ENCODE results near the gene KRTAP4-4.
"Not testable (repeated sequence)": the region's sequence is repeated elsewhere in the genome, so short reads cannot be mapped to it uniquely, and the experiment has no call there.

The KRTAP4-4 gene

DNA sequence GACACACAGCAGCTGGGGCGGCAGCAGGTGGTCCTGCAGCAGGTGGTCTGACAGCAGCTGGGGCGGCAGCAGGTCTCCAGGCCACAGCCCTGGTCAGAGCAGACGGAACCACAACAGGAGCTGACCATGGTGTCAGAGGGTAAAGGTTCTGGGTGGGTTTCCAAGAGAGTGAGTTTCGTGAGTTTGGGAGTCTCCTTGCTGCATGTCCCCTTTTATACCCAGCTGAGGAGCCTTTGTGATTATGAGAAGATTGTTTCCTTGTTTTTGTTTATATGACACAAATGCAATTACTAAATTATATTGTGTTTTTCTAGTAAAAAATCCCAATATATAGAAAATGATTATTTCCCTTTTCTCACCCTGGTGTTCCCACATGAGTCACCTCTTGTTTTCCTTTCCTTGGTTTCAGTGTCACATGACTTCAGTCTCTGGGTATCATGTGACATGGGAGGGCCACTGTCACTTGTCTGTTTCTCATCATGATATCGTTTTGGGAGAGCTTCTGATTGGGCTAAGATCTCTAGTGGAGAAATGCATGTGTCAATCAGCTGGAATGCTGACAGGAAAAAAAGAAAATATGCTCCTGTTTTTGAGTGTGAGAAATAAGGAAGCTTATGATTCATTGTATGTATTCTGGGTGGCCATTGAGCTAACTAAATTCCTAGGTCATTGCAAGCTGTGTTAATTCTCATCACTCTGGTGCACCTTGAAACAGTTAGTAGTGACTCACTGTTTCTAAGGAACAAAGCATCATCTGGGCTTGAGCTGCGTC, 20.0 kb downstream of the KRTAP4-4 start, which contains the start of gene KRTAP4-6:
Gene KRTAP4-6, minus strand, starts transcription at position 185 of the 772 bp plus-strand sequence. Its CDS starts 57 bp downstream, at position 128.
- Histone ChIP-seq H3K27ac (ENCODE audit: extremely low read depth, low read depth, low read length) (no peak within 1 kb of the TSS), H3K36me3 (ENCODE audit: control insufficient read depth in 2 of 2, insufficient read depth in 1 of 2, low read length in 2 of 2) (no peaks in the 10 kb centered on the region), H3K4me1 (ENCODE audit: control insufficient read depth, insufficient read depth, low read length) (no peaks in the 10 kb centered on the region), H3K4me3 (ENCODE audit: low read depth, low read length) (no peak within 1 kb of the TSS), H3K9me3 (ENCODE audit: control insufficient read depth, insufficient read depth, low read depth, low read length) (no peaks in the 10 kb centered on the region)
- ChIA-PET POLR2A (no interaction called here), CTCF (interaction anchor here (1.0 kb wide), 1 partner anchor 182 kb away, joined by 4 read pairs; no protein-coding TSS in a partner anchor)
- TF ChIP-seq ZNF548 (tag by site-specific recombination; IDR thresholded peaks at IDR 0.05) (no peak), SCRT2 (tag by site-specific recombination; IDR thresholded peaks at IDR 0.05) (peak; percentile 59; the same call in 1 of the 2 replicates)

DNA sequence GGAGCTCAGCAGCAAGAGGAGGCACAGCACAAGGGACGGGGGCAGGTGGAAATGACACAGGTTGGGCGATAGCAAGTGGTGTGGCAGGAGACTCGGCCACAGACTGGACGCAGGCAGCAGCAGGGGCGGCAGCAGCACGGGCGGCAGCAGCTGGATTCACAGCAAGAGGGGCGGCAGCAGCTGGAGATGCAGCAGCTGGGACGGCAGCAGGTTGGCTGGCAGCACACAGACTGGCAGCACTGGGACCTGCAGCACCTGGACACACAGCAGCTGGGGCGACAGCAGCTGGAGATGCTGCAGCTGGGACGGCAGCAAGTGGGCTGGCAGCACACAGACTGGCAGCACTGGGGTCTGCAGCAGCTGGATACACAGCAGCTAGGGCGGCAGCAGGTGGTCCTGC, 20.7 kb downstream of the KRTAP4-4 start:
- H3K27ac ChIP-seq (ENCODE audit: extremely low read depth, low read depth, low read length); H3K36me3 ChIP-seq (ENCODE audit: control insufficient read depth in 2 of 2, insufficient read depth in 1 of 2, low read length in 2 of 2); H3K9me3 ChIP-seq (ENCODE audit: control insufficient read depth, insufficient read depth, low read depth, low read length); H3K4me3 ChIP-seq (ENCODE audit: low read depth, low read length); POLR2A ChIA-PET; H3K4me1 ChIP-seq (ENCODE audit: control insufficient read depth, insufficient read depth, low read length); CTCF ChIA-PET: not testable (repeated sequence)

DNA sequence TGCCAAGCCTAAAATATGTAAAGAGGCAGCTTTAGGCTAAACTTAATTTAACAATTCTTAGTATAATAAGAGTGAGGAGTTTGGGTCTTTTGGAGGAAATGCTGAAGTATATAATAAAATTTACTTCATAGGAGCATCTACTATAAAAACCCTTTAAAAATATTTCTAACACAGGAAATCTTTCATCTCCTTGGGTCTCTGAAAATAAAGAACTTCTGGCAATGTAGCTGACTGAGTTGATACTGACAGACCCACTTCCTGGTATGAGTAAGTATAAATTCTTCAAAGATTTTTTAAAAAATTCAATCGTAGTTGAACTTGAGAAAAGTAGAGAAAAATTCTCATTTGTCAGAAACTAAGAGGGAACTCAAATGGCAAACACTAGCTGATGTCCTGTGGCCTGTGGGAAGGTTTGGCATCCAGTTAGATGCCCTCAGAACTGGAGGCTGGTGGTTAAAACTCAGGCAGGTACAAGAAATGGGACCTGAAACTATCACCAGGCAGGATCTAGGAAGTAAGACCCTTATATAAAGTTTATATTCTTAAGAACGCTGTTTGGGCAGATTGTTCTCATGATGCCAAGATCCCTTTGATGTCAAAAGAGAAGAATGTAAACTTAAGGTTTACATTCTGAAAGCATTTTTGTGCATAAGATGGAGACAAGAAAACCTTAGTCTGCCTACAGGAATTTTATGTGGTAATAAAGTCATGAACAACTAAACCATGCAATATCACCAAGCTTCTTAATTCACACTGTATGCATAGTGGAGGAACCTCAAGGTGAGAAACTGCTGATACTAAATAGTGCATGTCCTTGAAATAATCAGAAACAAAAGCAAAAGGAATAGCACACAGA, 26.4 kb downstream of the KRTAP4-4 start:
- POLR2A ChIA-PET = no interaction called here
- no peaks in the 10 kb centered on the region for H3K9me3 ChIP-seq (ENCODE audit: control insufficient read depth, insufficient read depth, low read depth, low read length)
- CTCF ChIA-PET = interaction anchor here (0.6 to 0.7 kb wide), 2 partner anchors 44 to 277 kb away, joined by 3 to 4 read pairs; no protein-coding TSS in a partner anchor
- H3K4me1 ChIP-seq (ENCODE audit: control insufficient read depth, insufficient read depth, low read length) = no peaks in the 10 kb centered on the region
- H3K4me3 ChIP-seq (ENCODE audit: low read depth, low read length) = no peak overlapping the region
- TF ChIP-seq, protein P1, sequence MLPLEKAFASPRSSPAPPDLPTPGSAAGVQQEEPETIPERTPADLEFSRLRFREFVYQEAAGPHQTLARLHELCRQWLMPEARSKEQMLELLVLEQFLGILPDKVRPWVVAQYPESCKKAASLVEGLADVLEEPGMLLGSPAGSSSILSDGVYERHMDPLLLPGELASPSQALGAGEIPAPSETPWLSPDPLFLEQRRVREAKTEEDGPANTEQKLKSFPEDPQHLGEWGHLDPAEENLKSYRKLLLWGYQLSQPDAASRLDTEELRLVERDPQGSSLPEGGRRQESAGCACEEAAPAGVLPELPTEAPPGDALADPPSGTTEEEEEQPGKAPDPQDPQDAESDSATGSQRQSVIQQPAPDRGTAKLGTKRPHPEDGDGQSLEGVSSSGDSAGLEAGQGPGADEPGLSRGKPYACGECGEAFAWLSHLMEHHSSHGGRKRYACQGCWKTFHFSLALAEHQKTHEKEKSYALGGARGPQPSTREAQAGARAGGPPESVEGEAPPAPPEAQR (tag by site-specific recombination; IDR thresholded peaks at IDR 0.05) = no peak
- TF ChIP-seq, protein P2, sequence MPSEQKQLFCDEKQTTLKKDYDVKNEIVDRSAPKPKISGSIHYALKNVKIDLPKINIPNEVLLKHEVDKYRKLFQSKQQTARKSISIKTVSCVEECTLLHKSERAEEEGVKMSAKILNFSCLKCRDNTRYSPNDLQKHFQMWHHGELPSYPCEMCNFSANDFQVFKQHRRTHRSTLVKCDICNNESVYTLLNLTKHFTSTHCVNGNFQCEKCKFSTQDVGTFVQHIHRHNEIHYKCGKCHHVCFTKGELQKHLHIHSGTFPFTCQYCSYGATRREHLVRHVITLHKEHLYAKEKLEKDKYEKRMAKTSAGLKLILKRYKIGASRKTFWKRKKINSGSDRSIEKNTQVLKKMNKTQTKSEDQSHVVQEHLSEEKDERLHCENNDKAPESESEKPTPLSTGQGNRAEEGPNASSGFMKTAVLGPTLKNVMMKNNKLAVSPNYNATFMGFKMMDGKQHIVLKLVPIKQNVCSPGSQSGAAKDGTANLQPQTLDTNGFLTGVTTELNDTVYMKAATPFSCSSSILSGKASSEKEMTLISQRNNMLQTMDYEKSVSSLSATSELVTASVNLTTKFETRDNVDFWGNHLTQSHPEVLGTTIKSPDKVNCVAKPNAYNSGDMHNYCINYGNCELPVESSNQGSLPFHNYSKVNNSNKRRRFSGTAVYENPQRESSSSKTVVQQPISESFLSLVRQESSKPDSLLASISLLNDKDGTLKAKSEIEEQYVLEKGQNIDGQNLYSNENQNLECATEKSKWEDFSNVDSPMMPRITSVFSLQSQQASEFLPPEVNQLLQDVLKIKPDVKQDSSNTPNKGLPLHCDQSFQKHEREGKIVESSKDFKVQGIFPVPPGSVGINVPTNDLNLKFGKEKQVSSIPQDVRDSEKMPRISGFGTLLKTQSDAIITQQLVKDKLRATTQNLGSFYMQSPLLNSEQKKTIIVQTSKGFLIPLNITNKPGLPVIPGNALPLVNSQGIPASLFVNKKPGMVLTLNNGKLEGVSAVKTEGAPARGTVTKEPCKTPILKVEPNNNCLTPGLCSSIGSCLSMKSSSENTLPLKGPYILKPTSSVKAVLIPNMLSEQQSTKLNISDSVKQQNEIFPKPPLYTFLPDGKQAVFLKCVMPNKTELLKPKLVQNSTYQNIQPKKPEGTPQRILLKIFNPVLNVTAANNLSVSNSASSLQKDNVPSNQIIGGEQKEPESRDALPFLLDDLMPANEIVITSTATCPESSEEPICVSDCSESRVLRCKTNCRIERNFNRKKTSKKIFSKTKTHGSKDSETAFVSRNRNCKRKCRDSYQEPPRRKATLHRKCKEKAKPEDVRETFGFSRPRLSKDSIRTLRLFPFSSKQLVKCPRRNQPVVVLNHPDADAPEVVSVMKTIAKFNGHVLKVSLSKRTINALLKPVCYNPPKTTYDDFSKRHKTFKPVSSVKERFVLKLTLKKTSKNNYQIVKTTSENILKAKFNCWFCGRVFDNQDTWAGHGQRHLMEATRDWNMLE (tag by site-specific recombination; conservative IDR thresholded peaks at IDR 0.05; ENCODE audit: low read depth) = no peak
- TF ChIP-seq, protein P3, sequence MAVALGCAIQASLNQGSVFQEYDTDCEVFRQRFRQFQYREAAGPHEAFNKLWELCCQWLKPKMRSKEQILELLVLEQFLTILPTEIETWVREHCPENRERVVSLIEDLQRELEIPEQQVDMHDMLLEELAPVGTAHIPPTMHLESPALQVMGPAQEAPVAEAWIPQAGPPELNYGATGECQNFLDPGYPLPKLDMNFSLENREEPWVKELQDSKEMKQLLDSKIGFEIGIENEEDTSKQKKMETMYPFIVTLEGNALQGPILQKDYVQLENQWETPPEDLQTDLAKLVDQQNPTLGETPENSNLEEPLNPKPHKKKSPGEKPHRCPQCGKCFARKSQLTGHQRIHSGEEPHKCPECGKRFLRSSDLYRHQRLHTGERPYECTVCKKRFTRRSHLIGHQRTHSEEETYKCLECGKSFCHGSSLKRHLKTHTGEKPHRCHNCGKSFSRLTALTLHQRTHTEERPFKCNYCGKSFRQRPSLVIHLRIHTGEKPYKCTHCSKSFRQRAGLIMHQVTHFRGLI (tag by site-specific recombination; IDR thresholded peaks at IDR 0.05) = no peak
- no peak for TF ChIP-seq ZSCAN30 (tag by site-specific recombination; IDR thresholded peaks at IDR 0.05)
- H3K27ac ChIP-seq (ENCODE audit: extremely low read depth, low read depth, low read length) = no peak overlapping the region
- no peaks in the 10 kb centered on the region for H3K36me3 ChIP-seq (ENCODE audit: control insufficient read depth in 2 of 2, insufficient read depth in 1 of 2, low read length in 2 of 2)

All from HEK293 (cell line).